Osteoblast (primary cell): ENCODE results near the gene DNAJC5. TPM values are rescaled to one million over a fixed set of nuclear protein-coding genes. Genes with fewer than 3 reads are reported as not detected.

Experiments used
- DNase-seq: peaks from one replicate; pipeline ENCODE4 v3.0.0; 2011; ENCODE audit warnings: low spot score, mixed read lengths; ENCODE audit not compliant: insufficient read length; ENCODE audit errors: missing footprints
- H2AFZ ChIP-seq: 2 replicates; pipeline ENCODE4 v1.6.0; 2011; ENCODE audit warnings: mild to moderate bottlenecking, low read length
- H3K27ac ChIP-seq: 2 replicates; pipeline ENCODE4 v1.5.1; 2011; ENCODE audit warnings: mild to moderate bottlenecking, low read depth, low read length, moderate library complexity
- H3K27me3 ChIP-seq: 2 replicates; pipeline ENCODE4 v1.6.0; 2012; ENCODE audit warnings: mild to moderate bottlenecking, control low read depth, inconsistent platforms, low read length, moderate library complexity; ENCODE audit not compliant: insufficient read depth
- H3K36me3 ChIP-seq: 2 replicates; pipeline ENCODE4 v1.5.1; 2011; ENCODE audit warnings: mild to moderate bottlenecking, low read length, control low read depth, moderate library complexity; ENCODE audit not compliant: insufficient read depth
- H3K4me1 ChIP-seq: 2 replicates; pipeline ENCODE4 v1.5.1; 2011; ENCODE audit warnings: mild to moderate bottlenecking, low read length, control low read depth, moderate library complexity; ENCODE audit not compliant: insufficient read depth
- H3K4me2 ChIP-seq: 2 replicates; pipeline ENCODE4 v1.6.0; 2011; ENCODE audit warnings: mild to moderate bottlenecking, low read length; ENCODE audit not compliant: insufficient read depth
- H3K4me3 ChIP-seq: fragments of 200-600 bp; sonication (generic); 3 replicates; pipeline ENCODE4 v1.5.1; 2012; ENCODE audit warnings: mild to moderate bottlenecking, low read length, inconsistent platforms; ENCODE audit not compliant: insufficient read depth
- H3K79me2 ChIP-seq: 2 replicates; pipeline ENCODE4 v1.6.0; 2012; ENCODE audit warnings: mild to moderate bottlenecking, low read length, control low read depth, inconsistent platforms; ENCODE audit not compliant: insufficient read depth
- H3K9me3 ChIP-seq: 2 replicates; pipeline ENCODE4 v1.5.1; 2011; ENCODE audit warnings: low read depth, low read length, control low read depth
- H4K20me1 ChIP-seq: 2 replicates; pipeline ENCODE4 v1.6.0; 2012; ENCODE audit warnings: mild to moderate bottlenecking, low read length, control low read depth; ENCODE audit not compliant: insufficient read depth
- total RNA-seq: library from RNA; depleted of rRNA; stranded (reverse); fragments of >200 nt; gene quantifications from 2 replicates; pipeline ENCODE4 v1.2.3, GENCODE V29; 2012
- TF ChIP-seq, protein P1 (sequence below): IDR thresholded peaks from 2 replicates; pipeline ENCODE4 v1.5.1; 2011; ENCODE audit warnings: mild to moderate bottlenecking, low read depth, low read length, moderate library complexity; ENCODE audit errors: extremely low read depth

Gene DNAJC5
- total RNA-seq, 1 donor: 53.9 TPM

GRCh38 chr20:63966172-63966943 lies 71.4 kb downstream of the DNAJC5 start:
- Histone ChIP-seq H3K4me1 (peaks cover 14% of the 10 kb centered on the region), H3K36me3 (peaks cover 27% of the 10 kb centered on the region), H3K27me3 (no peaks in the 10 kb centered on the region), H3K27ac (no peak overlapping the region), H2AFZ (no peak overlapping the region), H3K4me3 (no peak overlapping the region), H3K9me3 (no peaks in the 10 kb centered on the region), H4K20me1 (peaks cover 3% of the 10 kb centered on the region), H3K79me2 (peaks cover 9% of the 10 kb centered on the region), H3K4me2 (no peak overlapping the region)
- DNase-seq: peak; percentile 74
- TF ChIP-seq, protein P1, sequence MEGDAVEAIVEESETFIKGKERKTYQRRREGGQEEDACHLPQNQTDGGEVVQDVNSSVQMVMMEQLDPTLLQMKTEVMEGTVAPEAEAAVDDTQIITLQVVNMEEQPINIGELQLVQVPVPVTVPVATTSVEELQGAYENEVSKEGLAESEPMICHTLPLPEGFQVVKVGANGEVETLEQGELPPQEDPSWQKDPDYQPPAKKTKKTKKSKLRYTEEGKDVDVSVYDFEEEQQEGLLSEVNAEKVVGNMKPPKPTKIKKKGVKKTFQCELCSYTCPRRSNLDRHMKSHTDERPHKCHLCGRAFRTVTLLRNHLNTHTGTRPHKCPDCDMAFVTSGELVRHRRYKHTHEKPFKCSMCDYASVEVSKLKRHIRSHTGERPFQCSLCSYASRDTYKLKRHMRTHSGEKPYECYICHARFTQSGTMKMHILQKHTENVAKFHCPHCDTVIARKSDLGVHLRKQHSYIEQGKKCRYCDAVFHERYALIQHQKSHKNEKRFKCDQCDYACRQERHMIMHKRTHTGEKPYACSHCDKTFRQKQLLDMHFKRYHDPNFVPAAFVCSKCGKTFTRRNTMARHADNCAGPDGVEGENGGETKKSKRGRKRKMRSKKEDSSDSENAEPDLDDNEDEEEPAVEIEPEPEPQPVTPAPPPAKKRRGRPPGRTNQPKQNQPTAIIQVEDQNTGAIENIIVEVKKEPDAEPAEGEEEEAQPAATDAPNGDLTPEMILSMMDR: no peak

DNA sequence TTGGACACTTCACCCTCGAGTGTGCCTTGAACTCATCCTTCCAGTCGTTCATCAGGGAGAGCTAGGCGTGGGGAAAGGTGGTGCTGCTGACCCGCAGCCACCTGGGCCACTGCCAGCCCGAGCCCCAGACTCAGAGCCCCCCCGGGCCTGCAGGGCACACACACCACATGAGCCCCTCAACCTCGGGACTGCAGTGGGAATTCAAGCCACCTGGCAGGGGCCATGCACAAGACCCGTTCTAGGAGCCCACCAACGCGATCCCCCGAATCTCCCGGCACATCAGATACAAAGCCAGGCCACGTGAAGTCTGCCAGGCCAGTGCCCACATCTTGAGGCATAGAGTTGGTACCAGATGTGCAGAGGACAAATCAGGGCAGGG lies 72.0 kb downstream of the DNAJC5 start:
- no peak overlapping the region for H2AFZ ChIP-seq
- TF ChIP-seq, protein P1: no peak
- no peaks in the 10 kb centered on the region for H3K9me3 ChIP-seq
- peaks cover 3% of the 10 kb centered on the region for H4K20me1 ChIP-seq
- H3K4me3 ChIP-seq: no peak overlapping the region
- H3K79me2 ChIP-seq: peaks cover 9% of the 10 kb centered on the region
- H3K27ac ChIP-seq: no peak overlapping the region
- H3K4me2 ChIP-seq: no peak overlapping the region
- peak; percentile 81 for DNase-seq
- H3K4me1 ChIP-seq: peaks cover 14% of the 10 kb centered on the region
- peaks cover 27% of the 10 kb centered on the region for H3K36me3 ChIP-seq
- H3K27me3 ChIP-seq: no peaks in the 10 kb centered on the region

- H3K27ac ChIP-seq: no peak overlapping the region
- no peak overlapping the region for H3K4me2 ChIP-seq
- no peak overlapping the region for H2AFZ ChIP-seq
- H3K4me1 ChIP-seq: peaks cover 14% of the 10 kb centered on the region
- no peaks in the 10 kb centered on the region for H3K27me3 ChIP-seq
- H3K79me2 ChIP-seq: peaks cover 9% of the 10 kb centered on the region
- peak; percentile 53 for DNase-seq
- peaks cover 3% of the 10 kb centered on the region for H4K20me1 ChIP-seq
- peaks cover 23% of the 10 kb centered on the region for H3K36me3 ChIP-seq
- TF ChIP-seq, protein P1: no peak
- no peaks in the 10 kb centered on the region for H3K9me3 ChIP-seq
- no peak overlapping the region for H3K4me3 ChIP-seq
These were observed 72.6 kb downstream of the DNAJC5 start for GRCh38 chr20:63967330-63968135.
